Measurements from ENCODE around the gene BCAS1. TPM values are rescaled to one million over a fixed set of nuclear protein-coding genes. Genes with fewer than 3 reads are reported as not detected.

BCAS1 gene
- polyA plus RNA-seq, 1 of the 3 experiments (the other 2 are of a cell fraction), result not detected

DNA sequence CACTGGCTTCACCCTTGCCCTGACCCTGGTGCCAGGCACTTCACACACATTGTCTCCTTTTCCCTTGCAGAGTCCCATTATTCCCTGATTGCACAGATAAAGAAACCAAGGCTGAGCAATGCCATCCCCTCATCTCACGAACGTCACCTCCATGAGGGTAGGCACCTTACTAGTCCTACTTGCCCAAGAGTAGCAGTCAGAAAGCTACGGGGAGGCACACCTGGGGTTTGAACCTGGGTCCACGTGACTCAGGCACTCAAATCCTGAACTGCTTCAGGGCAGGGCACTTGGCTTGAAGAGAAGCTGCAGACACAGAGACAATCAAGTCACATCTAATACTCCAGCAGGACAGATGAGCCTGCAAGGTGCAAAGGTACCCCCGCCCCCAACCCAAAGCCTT lies 1.9 kb downstream of the BCAS1 start:
- Histone ChIP-seq H3K79me2 (ENCODE audit: insufficient read depth) (no peaks in the 10 kb centered on the region), H3F3A (replicated peaks; ENCODE audit: insufficient read depth) (no peaks in the 10 kb centered on the region), H3K9ac (no peak overlapping the region), H2AFZ (ENCODE audit: low read depth) (no peak overlapping the region), H3K27ac (ENCODE audit: low read depth in 2 of 2, low read length in 1 of 2) (no peak overlapping the region), H3K4me2 (no peak overlapping the region), H3K27me3 (ENCODE audit: insufficient read depth) (no peaks in the 10 kb centered on the region; the same call in 1 of the 2 replicates), H3K4me3 (ENCODE audit: low read depth in 2 of 2, low read length in 1 of 2) (no peak overlapping the region), H3K36me3 (replicated peaks in 1 of 2; ENCODE audit: control insufficient read depth in 1 of 2, insufficient read depth in 2 of 2, low read length in 1 of 2) (no peaks in the 10 kb centered on the region), H3K9me3 (no peaks in the 10 kb centered on the region), H3K9me2 (no peaks in the 10 kb centered on the region), H3K4me1 (ENCODE audit: control insufficient read depth in 1 of 2, insufficient read depth in 2 of 2, low read depth in 1 of 2, low read length in 1 of 2) (no peaks in the 10 kb centered on the region; a peak in 1 of 4 replicates), H4K20me1 (ENCODE audit: insufficient read depth) (no peaks in the 10 kb centered on the region)
- TF ChIP-seq POLR2AphosphoS5 (IDR thresholded peaks at IDR 0.05; ENCODE audit: low read depth, low read length), result no peak
- TF ChIP-seq GABPA (IDR thresholded peaks at IDR 0.05; ENCODE audit: low read depth), result no peak
- TF ChIP-seq FOSL2 (IDR thresholded peaks at IDR 0.05; ENCODE audit: borderline replicate concordance, low read depth), result no peak
- no peak for TF ChIP-seq FOXJ3 (CRISPR knock-in tag; IDR thresholded peaks at IDR 0.05)
- TF ChIP-seq TCF12 (IDR thresholded peaks at IDR 0.05), result no peak
- no peak for TF ChIP-seq SIN3A (IDR thresholded peaks at IDR 0.05; ENCODE audit: borderline replicate concordance, low read depth, low read length)
- WGBS (ENCODE audit: low lambda C conversion rate), result 59% methylated on average over 5 of the region's 5 CpGs
- ChIA-PET POLR2A (interaction anchor here (0.6 kb wide), 1 partner anchor 25 kb away, joined by 3 read pairs; no protein-coding TSS in a partner anchor), CTCF (interaction anchor here (0.9 to 1.5 kb wide), 2 partner anchors 35 to 490 kb away, joined by 3 read pairs; no protein-coding TSS in a partner anchor)
- no peak for DNase-seq

DNA sequence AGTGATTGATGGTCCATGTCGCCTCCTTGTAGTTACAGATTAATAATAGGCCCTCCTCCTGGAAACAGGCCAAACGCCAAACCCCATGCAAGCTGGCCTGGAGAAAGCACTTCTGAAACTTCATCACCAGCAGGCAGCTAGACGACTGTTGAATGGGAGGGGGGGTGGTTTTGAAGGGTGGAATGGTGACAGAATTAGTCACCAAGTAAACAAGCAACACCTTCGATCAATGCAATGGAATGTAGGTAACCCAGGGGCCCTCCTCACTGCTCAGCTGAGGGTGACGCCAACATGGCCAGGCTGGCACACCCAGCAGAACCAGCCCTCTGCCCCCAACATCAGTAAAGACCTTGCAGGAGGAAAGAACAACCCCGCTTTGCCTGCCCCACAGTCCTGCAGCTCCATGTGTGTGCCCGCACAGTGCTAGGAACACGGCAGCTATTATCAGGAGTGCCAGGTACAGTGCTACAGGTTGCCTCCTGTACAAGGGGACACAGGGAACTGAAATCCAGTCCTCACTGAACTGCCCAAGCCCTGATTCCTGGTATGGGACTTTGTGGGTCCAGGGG lies 2.7 kb downstream of the BCAS1 start:
- H4K20me1 ChIP-seq (ENCODE audit: insufficient read depth), result no peaks in the 10 kb centered on the region
- H3K27me3 ChIP-seq (ENCODE audit: insufficient read depth), result no peaks in the 10 kb centered on the region; the same call in 1 of the 2 replicates
- H3K4me2 ChIP-seq, result no peak overlapping the region
- H2AFZ ChIP-seq (ENCODE audit: low read depth), result no peak overlapping the region
- H3K27ac ChIP-seq (ENCODE audit: low read depth in 2 of 2, low read length in 1 of 2), result no peak overlapping the region
- TF ChIP-seq FOXM1 (IDR thresholded peaks at IDR 0.05; ENCODE audit: low read depth) (no peak), MEF2A (IDR thresholded peaks at IDR 0.05; ENCODE audit: borderline replicate concordance, low read depth) (peak; percentile 58; the same call in 1 of the 2 replicates)
- ChIA-PET POLR2A (interaction anchor here (0.6 kb wide), 1 partner anchor 652 kb away, joined by 3 read pairs; no protein-coding TSS in a partner anchor), CTCF (interaction anchor here (0.7 to 0.9 kb wide), 2 partner anchors 36 to 108 kb away, joined by 3 read pairs; no protein-coding TSS in a partner anchor)
- H3K36me3 ChIP-seq (replicated peaks in 1 of 2; ENCODE audit: control insufficient read depth in 1 of 2, insufficient read depth in 2 of 2, low read length in 1 of 2), result no peaks in the 10 kb centered on the region
- H3K9ac ChIP-seq, result no peak overlapping the region
- no peaks in the 10 kb centered on the region for H3K9me2 ChIP-seq
- no peaks in the 10 kb centered on the region for H3K79me2 ChIP-seq (ENCODE audit: insufficient read depth)
- no peaks in the 10 kb centered on the region; a peak in 1 of 4 replicates for H3K4me1 ChIP-seq (ENCODE audit: control insufficient read depth in 1 of 2, insufficient read depth in 2 of 2, low read depth in 1 of 2, low read length in 1 of 2)
- no peaks in the 10 kb centered on the region for H3F3A ChIP-seq (replicated peaks; ENCODE audit: insufficient read depth)
- H3K9me3 ChIP-seq, result no peaks in the 10 kb centered on the region
- 42% methylated on average over 4 of the region's 8 CpGs for WGBS (ENCODE audit: low lambda C conversion rate)
- no peak for DNase-seq
- H3K4me3 ChIP-seq (ENCODE audit: low read depth in 2 of 2, low read length in 1 of 2), result no peak overlapping the region

DNA sequence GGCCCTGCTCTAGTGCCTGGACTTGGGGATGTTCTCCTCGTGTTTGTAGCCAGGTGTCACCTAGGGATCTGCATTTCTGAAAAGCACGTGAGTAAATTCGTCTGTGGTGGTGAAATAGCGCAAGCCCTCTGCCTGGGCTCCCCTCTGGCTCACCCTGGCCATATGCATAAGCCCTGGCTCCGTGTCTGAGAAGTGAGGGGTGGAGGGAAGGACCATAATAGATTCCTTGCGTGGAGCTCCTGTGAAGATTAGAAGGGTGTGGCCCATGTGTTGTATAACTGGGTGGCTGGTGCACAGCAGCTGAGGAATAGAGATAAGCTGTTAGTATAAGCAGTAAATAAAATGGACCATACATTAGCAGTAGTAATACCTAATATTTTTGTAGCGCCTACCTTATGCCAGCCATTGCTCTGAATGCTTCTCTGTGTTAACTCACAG lies 4.8 kb downstream of the BCAS1 start:
- Histone ChIP-seq H3F3A (replicated peaks; ENCODE audit: insufficient read depth) (no peaks in the 10 kb centered on the region), H3K27me3 (ENCODE audit: insufficient read depth) (no peaks in the 10 kb centered on the region; the same call in 1 of the 2 replicates), H3K9me3 (no peaks in the 10 kb centered on the region), H3K4me1 (ENCODE audit: control insufficient read depth in 1 of 2, insufficient read depth in 2 of 2, low read depth in 1 of 2, low read length in 1 of 2) (no peaks in the 10 kb centered on the region; a peak in 2 of 4 replicates), H3K79me2 (ENCODE audit: insufficient read depth) (no peaks in the 10 kb centered on the region), H3K9ac (no peak overlapping the region), H3K27ac (ENCODE audit: low read depth in 2 of 2, low read length in 1 of 2) (no peak overlapping the region), H4K20me1 (ENCODE audit: insufficient read depth) (no peaks in the 10 kb centered on the region), H3K36me3 (replicated peaks in 1 of 2; ENCODE audit: control insufficient read depth in 1 of 2, insufficient read depth in 2 of 2, low read length in 1 of 2) (no peaks in the 10 kb centered on the region), H3K9me2 (no peaks in the 10 kb centered on the region), H3K4me2 (no peak overlapping the region), H3K4me3 (ENCODE audit: low read depth in 2 of 2, low read length in 1 of 2) (no peak overlapping the region), H2AFZ (ENCODE audit: low read depth) (no peak overlapping the region)
- DNase-seq, result no peak
- 66% methylated on average over 7 of the region's 7 CpGs for WGBS (ENCODE audit: low lambda C conversion rate)
- TF ChIP-seq EP300 (IDR thresholded peaks at IDR 0.05; ENCODE audit: borderline replicate concordance in 1 of 2, low read depth in 1 of 2, low read length in 1 of 2) (no peak), GABPA (IDR thresholded peaks at IDR 0.05; ENCODE audit: low read depth) (no peak), USF1 (IDR thresholded peaks at IDR 0.05; ENCODE audit: borderline replicate concordance, low read depth) (no peak), MAX (IDR thresholded peaks at IDR 0.05; ENCODE audit: low read depth) (no peak), MXI1 (IDR thresholded peaks at IDR 0.05; ENCODE audit: low read depth, low read length) (no peak), RFX5 (IDR thresholded peaks at IDR 0.05; ENCODE audit: low read length) (no peak), RAD21 (IDR thresholded peaks at IDR 0.05; ENCODE audit: low read length) (no peak), JUND (IDR thresholded peaks at IDR 0.05) (no peak), YY1 (IDR thresholded peaks at IDR 0.05; ENCODE audit: low read depth) (no peak), GATA2 (CRISPR knock-in tag; IDR thresholded peaks at IDR 0.05) (no peak), SIN3A (IDR thresholded peaks at IDR 0.05; ENCODE audit: borderline replicate concordance, low read depth, low read length) (no peak), REST (IDR thresholded peaks at IDR 0.05; ENCODE audit: low read depth, low read length) (no peak), RCOR1 (IDR thresholded peaks at IDR 0.05; ENCODE audit: low read length) (no peak), POLR2AphosphoS5 (IDR thresholded peaks at IDR 0.05; ENCODE audit: low read depth, low read length) (no peak)
- POLR2A ChIA-PET, result no interaction called here
- CTCF ChIA-PET, result no interaction called here

All from SK-N-SH (cell line).